HG03196 (cell line): Measurements from ENCODE around the gene CFAP221.

Experiments used
- ATAC-seq: cut with Tn5 transposase; IDR thresholded peaks from one replicate; pipeline ENCODE4 v1.9.1; 2021; ENCODE audit not compliant: unreplicated experiment

The CFAP221 gene

GRCh38 chr2:119696494-119697030, 152.3 kb downstream of the CFAP221 start:
- no peak for ATAC-seq

GRCh38 chr2:119697290-119698020, 153.2 kb downstream of the CFAP221 start:
- ATAC-seq = peak; percentile 49

GRCh38 chr2:119698246-119698645, 154.0 kb downstream of the CFAP221 start:
- no peak for ATAC-seq

GRCh38 chr2:119699016-119699606, 154.9 kb downstream of the CFAP221 start:
- no peak for ATAC-seq

- no peak for ATAC-seq
Observed at GRCh38 chr2:119700866-119701265, 156.6 kb downstream of the CFAP221 start.

- ATAC-seq = no peak
Observed at GRCh38 chr2:119701352-119701751, 157.1 kb downstream of the CFAP221 start.

GRCh38 chr2:119702203-119702917, 158.1 kb downstream of the CFAP221 start:
- no peak for ATAC-seq

- peak; percentile 84 for ATAC-seq
Observed at GRCh38 chr2:119702918-119703401, 158.7 kb downstream of the CFAP221 start.

GRCh38 chr2:119703526-119703925, 159.3 kb downstream of the CFAP221 start:
- no peak for ATAC-seq

- ATAC-seq = no peak
Observed at GRCh38 chr2:119704670-119705120, 160.4 kb downstream of the CFAP221 start.

GRCh38 chr2:119706221-119706620, 162.0 kb downstream of the CFAP221 start:
- no peak for ATAC-seq
